GM18507 (cell line): ENCODE data around the gene CACNA1C.
"Not testable (repeated sequence)": the region's sequence is repeated elsewhere in the genome, so short reads cannot be mapped to it uniquely, and the experiment has no call there.

ENCODE experiments used
- DNase-seq: peaks from one replicate; pipeline ENCODE4 v3.0.0; 2011; ENCODE audit warnings: low read depth; ENCODE audit not compliant: insufficient read length; ENCODE audit errors: extremely low spot score
- FAIRE-seq: peaks from 2 replicates; lab custom pipeline; 2011; peaks lifted over from hg19 to GRCh38; lab: Jason Lieb, UNC

CACNA1C gene

GRCh38 chr12:2239381-2239871 lies 186.6 kb downstream of the CACNA1C start:
- DNase-seq: no peak
- FAIRE-seq: no peak

DNA sequence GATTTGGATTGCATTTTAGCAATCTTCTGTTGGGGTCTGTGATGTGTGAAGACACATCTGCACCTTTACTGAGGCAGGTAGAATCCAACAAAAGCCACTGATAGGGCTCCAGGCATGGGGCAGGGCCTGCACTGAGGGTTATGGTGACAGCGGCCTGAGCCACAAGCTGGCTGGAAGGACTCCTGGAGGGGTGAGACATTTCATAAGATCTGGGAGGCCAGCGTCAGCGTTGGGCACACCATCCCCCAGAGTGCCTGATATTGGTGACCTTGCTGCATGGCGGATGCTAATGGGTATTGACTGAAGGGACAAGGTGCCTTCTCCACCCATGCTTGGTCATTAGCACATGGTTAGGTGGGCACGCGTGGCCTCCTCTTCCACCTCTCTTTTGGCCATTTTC lies 187.6 kb downstream of the CACNA1C start:
- FAIRE-seq (no peak), DNase-seq (no peak)

DNA sequence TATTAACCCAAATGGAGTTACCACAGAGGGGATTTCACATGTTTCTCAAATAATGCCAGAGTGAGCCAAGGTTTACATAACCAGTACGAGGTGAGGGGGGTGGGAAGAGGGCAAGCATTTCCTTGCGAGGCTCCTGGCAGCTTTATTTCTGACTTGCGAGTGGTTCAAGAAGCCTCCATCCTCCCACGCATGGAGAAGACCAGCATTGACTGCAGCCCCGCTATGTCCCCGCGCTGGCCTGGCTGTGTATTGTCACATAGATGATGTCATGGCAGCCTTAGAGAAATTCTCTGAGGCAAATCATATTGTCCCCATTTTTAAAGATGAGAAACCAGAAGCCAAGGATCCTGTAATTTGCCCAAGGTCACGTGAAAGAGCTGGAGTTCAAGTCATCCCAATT lies 188.2 kb downstream of the CACNA1C start:
- FAIRE-seq (no peak), DNase-seq (no peak)

- DNase-seq: no peak
- no peak for FAIRE-seq
Observed at GRCh38 chr12:2242216-2242615, 189.4 kb downstream of the CACNA1C start.

- FAIRE-seq: no peak
- no peak for DNase-seq
Observed at GRCh38 chr12:2242816-2243215, 190.0 kb downstream of the CACNA1C start.

GRCh38 chr12:2243275-2243674 lies 190.5 kb downstream of the CACNA1C start:
- FAIRE-seq (no peak), DNase-seq (no peak)

GRCh38 chr12:2244013-2244861 lies 191.4 kb downstream of the CACNA1C start:
- no peak for FAIRE-seq
- no peak for DNase-seq

DNA sequence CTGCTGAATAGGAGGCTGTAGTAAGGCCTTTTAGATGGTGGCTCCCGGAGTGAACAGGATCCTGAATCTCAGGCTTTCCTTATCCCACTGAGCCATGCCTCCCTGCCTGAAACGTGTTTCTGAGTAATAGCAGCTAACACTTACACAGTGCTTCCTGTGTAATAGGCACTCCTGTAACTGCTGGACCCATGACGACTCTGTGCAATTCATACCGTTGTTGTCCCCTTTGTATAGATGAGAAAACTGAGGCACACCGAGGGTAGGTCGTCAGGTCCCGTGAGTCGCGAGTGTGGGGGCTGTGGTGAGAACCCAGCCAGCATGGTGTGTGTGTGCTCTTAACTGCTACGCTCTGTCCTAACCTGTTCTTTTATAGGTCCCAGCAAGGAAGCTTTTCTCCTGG lies 193.6 kb downstream of the CACNA1C start:
- FAIRE-seq (no peak), DNase-seq (no peak)

GRCh38 chr12:2247120-2247519 lies 194.3 kb downstream of the CACNA1C start:
- no peak for DNase-seq
- no peak for FAIRE-seq

DNA sequence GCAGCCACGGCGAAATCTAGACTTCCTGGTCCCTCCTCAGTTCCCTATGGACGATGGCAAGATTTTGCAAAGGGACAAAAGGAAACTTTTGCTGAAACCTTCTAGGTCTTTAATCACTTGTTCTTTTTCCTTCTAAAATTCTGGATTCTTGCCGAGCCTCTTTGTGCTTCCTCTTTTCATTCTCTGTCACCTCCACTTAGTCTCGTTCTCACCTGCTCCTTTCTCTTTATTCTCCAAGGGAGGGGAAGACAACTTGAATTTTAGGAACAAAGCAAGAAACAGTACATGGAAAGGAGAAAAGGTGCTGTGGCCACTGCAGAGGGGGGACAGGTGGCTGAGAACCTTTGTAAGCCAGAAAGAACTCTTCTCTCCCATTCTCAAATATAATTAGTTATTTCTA lies 194.8 kb downstream of the CACNA1C start:
- DNase-seq: no peak
- FAIRE-seq: no peak

- no peak for DNase-seq
- peak; percentile 36 for FAIRE-seq
Observed at GRCh38 chr12:2248087-2248900, 195.5 kb downstream of the CACNA1C start.

DNA sequence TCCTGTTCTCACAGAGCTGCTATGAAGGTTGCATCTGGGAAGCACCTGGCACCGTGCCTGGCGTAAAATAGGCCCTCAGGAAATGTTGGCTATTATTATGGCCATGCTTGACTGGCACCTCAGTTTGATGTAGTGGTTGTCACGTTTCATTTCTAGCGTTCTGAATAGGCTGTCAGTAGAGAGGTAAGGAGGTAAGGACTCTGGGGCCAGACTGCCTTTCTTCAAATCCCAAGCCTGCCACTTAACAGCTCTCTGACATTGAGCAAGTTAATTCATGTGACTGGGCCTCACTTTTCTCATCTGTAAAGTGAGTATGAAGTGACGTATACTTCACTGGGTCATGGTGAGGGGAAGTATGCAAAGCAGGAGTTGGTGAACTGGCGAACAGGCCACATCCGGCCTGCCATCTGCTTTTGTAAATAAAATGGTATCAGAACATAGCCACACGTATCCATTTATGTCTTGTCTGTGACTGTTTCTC lies 196.2 kb downstream of the CACNA1C start:
- DNase-seq (peak; percentile 46), FAIRE-seq (peak; percentile 72)

GRCh38 chr12:2250797-2251196 lies 198.0 kb downstream of the CACNA1C start:
- FAIRE-seq: no peak

DNA sequence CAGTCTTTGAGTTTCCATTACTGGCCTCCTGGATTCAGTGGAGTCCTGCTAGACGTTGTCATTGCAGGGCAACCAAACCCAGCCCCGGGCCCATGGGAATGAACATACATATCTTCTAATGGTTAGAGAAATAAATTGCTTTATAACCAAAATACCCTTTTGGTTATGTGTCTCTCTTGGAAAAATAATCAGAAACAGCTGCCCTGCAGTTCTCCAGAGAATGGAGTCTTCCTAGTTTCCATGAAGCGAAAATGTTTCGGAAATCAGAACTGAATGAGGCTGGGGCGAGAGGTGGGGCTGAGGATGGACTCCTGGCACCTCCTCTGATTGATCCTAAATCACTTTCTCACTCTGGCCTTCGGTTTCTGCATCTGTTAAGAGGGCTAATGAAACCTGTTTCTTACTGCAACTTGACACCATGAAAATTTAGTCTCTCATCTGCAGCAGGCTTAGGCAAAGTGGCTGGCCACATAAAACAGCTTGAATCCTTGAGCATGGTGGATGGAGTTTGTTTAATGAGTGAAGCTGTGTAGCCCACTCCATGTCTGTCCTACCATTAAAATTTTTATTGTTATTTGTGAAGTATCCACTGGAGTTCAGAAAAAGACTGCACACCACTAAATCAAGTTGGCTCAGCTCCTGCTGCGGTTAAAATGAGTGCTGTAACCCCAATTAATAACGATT lies 198.9 kb downstream of the CACNA1C start:
- DNase-seq: no peak
- FAIRE-seq: no peak

More at GRCh38 chr12:2250797-2251196, 198.0 kb downstream of the CACNA1C start:
- no peak for DNase-seq

DNA sequence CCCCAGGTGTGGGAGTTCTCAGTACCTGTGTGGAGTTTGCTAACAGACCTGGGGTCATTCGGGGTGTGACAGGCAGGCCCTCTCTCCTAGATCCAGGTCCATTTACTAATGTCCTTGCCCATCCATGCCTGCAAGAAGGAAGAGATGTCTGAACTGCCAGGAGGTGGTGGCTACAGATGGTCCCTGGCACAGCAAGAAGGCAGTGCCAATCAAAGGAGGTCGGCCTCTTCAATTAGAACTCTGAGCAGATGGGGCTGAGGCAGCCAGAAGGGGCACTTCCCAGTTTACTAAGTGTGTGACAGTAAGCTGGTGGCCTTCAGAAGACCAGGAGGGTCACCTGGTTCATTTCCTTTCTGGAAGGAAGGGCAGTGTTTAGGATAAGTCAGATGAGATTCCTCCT lies 202.5 kb downstream of the CACNA1C start:
- DNase-seq (no peak), FAIRE-seq (no peak)

DNA sequence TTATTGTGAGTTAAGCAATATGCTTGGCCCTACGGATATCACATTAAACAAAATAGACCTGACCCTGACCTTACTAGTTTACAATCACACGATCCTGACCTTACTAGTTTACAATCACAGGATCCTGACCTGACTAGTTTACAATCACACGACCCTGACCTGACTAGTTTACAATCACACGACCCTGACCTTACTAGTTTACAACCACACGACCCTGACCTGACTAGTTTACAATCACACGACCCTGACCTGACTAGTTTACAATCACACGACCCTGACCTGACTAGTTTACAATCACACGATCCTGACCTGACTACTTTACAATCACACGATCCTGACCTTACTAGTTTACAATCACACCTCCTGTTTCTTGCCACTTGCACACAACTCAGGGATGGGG lies 202.9 kb downstream of the CACNA1C start:
- not testable (repeated sequence) for DNase-seq
- FAIRE-seq: peak; percentile 74

DNA sequence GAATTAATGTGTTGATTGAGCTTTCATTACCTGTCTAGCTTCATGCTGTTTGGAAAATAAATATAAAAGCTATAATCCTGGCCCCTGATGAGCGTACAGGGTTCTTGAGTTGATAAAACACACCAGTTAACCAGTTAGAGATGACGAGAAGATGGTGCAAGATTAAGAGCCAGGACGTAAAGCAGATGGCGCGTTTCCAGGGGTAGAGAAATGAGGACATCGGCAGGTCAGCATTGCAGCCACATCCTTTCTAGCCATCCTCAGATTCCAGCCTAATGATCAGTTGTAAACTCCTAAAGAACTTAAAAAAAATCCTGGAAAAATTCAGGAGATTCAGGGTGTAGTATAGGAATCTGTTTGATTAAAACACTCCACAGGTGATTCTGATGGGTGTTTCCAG lies 203.7 kb downstream of the CACNA1C start:
- no peak for DNase-seq
- FAIRE-seq: no peak

DNA sequence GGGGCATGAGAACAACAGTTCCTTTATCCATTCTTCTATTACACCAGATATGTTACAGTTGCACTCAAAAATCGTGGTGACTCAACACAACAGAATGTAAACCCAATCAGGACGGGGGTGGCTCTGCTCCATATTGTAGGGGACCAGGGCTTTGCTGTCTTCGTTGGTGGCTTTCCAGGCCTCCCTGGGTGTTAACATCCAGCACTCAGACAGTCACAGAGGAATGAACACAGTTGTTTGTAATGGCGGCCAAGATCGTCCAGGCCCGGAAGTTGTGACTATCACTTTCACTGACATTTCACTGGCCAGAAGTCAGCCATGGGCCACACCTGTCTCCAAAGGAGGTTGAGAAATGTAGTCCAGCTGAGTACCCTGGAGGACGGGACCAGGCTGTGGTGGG lies 204.1 kb downstream of the CACNA1C start:
- FAIRE-seq (no peak), DNase-seq (no peak)

GRCh38 chr12:2258025-2258424 lies 205.2 kb downstream of the CACNA1C start:
- FAIRE-seq (no peak), DNase-seq (no peak)

DNA sequence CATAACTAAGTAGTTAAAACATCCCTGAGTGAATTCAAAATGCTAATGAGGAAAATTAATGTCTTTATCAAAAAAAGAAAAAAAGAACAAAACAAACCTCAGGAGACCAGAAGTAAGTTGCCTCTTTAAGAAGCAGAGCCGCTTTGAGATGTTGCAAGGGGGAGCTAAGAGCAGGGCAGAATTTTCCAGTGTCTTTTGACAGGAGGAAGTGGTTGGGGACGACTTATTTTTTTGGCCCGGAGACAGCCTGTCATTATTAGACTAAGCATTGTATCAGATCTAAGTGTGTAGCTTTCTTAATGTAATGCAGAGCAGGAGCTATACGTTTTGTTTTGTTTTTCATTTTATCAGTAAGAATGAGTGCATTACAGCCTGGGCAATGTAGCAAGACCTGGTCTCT lies 206.6 kb downstream of the CACNA1C start:
- FAIRE-seq (no peak), DNase-seq (no peak)
